Right renal pelvis (tissue), 4 donors: ENCODE data around the gene MAP3K3. TPM values are rescaled to one million over a fixed set of nuclear protein-coding genes. Genes with fewer than 3 reads are reported as not detected.

ENCODE experiments used
- polyA plus RNA-seq, 4 donors: library from polyadenylated mRNA; unstranded; fragments of 120-200 nt; gene quantifications; one replicate each; pipeline ENCODE4 v1.2.1, GENCODE V29; 2013; ENCODE audit not compliant: insufficient read length in 4 of 4

The MAP3K3 gene
- polyA plus RNA-seq, 4 donors: 29.1 to 32.9 (median 29.7) TPM

Other genes starting within 250 kb of the MAP3K3 start
- 10 to 100 TPM; 25.7 to 33.8 (median 29.9) TPM for gene CYB561, start 176.1 kb upstream of the MAP3K3 start, polyA plus RNA-seq
- 10 to 100 TPM; 13.2 to 16.3 (median 13.9) TPM for gene ACE, start 145.4 kb upstream of the MAP3K3 start, polyA plus RNA-seq
- gene KCNH6, start 99.1 kb upstream of the MAP3K3 start, polyA plus RNA-seq: 1 to 10 TPM; 1.4 to 2.2 (median 2.0) TPM
- gene DCAF7, start 71.9 kb upstream of the MAP3K3 start, polyA plus RNA-seq: 100 to 1,000 TPM; 115 to 123 (median 120) TPM
- 10 to 100 TPM; 25.1 to 31.0 (median 29.6) TPM for gene TACO1, start 21.5 kb upstream of the MAP3K3 start, polyA plus RNA-seq
- gene LIMD2, start 77.7 kb downstream of the MAP3K3 start, polyA plus RNA-seq: 10 to 100 TPM; 22.5 to 34.8 (median 25.4) TPM
- gene STRADA, start 119.4 kb downstream of the MAP3K3 start, polyA plus RNA-seq: 10 to 100 TPM; 39.5 to 51.2 (median 41.8) TPM
- gene CCDC47, start 151.2 kb downstream of the MAP3K3 start, polyA plus RNA-seq: 100 to 1,000 TPM; 104 to 120 (median 113) TPM
- gene DDX42, start 151.8 kb downstream of the MAP3K3 start, polyA plus RNA-seq: 100 to 1,000 TPM; 141 to 199 (median 177) TPM
- gene PSMC5, start 205.0 kb downstream of the MAP3K3 start, polyA plus RNA-seq: 100 to 1,000 TPM; 179 to 189 (median 184) TPM
- gene FTSJ3, start 205.2 kb downstream of the MAP3K3 start, polyA plus RNA-seq: 10 to 100 TPM; 56.2 to 69.1 (median 60.3) TPM
- 10 to 100 TPM; 53.2 to 60.0 (median 56.6) TPM for gene SMARCD2, start 220.3 kb downstream of the MAP3K3 start, polyA plus RNA-seq